ENCODE measurements around the gene AACS. TPM values are rescaled to one million over a fixed set of nuclear protein-coding genes. Genes with fewer than 3 reads are reported as not detected.

Gene AACS
- total RNA-seq, 1 experiment from 2014 or later: 20.1 TPM

GRCh38 chr12:125191361-125192087 lies 126.3 kb downstream of the AACS start:
- intact Hi-C loops (cut with micrococcal nuclease; ENCODE audit: unreplicated experiment): no loop called here
- no TSS peak for BruUV-seq (replicated peaks)
- Histone ChIP-seq H3K4me3 (ENCODE audit: low read depth, low read length, poor library complexity, severe bottlenecking) (no peak overlapping the region), H3K9me3 (ENCODE audit: low read depth, low read length, poor library complexity, severe bottlenecking) (no peaks in the 10 kb centered on the region), H3K4me1 (ENCODE audit: insufficient read depth, low read length, poor library complexity, severe bottlenecking) (peaks cover 25% of the 10 kb centered on the region), H3K27ac (ENCODE audit: low read depth, low read length, poor library complexity, severe bottlenecking) (no peak overlapping the region), H3K36me3 (ENCODE audit: insufficient read depth, low read length, poor library complexity, severe bottlenecking) (no peaks in the 10 kb centered on the region), H3K27me3 (replicated peaks; ENCODE audit: insufficient read depth, low read depth, low read length, poor library complexity) (peaks cover 34% of the 10 kb centered on the region)
- DNase-seq (ENCODE audit: low spot score): no peak
- TF ChIP-seq, protein P1, sequence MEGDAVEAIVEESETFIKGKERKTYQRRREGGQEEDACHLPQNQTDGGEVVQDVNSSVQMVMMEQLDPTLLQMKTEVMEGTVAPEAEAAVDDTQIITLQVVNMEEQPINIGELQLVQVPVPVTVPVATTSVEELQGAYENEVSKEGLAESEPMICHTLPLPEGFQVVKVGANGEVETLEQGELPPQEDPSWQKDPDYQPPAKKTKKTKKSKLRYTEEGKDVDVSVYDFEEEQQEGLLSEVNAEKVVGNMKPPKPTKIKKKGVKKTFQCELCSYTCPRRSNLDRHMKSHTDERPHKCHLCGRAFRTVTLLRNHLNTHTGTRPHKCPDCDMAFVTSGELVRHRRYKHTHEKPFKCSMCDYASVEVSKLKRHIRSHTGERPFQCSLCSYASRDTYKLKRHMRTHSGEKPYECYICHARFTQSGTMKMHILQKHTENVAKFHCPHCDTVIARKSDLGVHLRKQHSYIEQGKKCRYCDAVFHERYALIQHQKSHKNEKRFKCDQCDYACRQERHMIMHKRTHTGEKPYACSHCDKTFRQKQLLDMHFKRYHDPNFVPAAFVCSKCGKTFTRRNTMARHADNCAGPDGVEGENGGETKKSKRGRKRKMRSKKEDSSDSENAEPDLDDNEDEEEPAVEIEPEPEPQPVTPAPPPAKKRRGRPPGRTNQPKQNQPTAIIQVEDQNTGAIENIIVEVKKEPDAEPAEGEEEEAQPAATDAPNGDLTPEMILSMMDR (conservative IDR thresholded peaks at IDR 0.05; ENCODE audit: low read depth, low read length): no peak
- no peak for TF ChIP-seq EZH2 (IDR thresholded peaks at IDR 0.05; ENCODE audit: borderline replicate concordance, low read depth, low read length, poor library complexity, severe bottlenecking)
- ChIA-PET POLR2A (ENCODE audit: low non-redundant PET) (no interaction called here), CTCF (no interaction called here)

DNA sequence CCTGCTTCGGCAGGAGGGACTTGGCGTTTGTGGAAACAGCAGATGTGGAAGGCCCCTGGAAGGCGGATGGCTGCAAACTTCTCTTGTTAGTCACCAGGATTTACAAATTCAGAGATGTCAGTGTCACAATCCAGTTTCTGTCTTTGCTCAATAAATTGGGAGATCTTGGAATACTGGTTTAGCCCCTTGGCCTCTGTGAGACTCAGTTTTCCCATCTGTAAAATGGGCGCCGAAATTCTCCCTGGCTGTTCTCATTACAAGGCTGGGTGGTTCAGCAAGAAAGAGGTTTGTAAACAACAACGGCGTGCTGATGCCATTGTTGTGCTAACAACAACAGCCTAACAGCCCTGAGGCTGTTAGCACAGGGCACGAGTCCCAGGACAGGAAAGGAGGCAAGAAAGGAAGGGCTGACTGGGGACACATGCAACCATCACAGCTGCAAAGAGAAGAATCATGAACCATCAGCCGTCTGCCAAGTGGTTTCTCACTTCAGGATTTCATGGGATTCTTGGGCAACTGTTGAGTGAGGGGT lies 127.5 kb downstream of the AACS start:
- Histone ChIP-seq H3K4me1 (ENCODE audit: insufficient read depth, low read length, poor library complexity, severe bottlenecking) (peaks cover 14% of the 10 kb centered on the region), H3K4me3 (ENCODE audit: low read depth, low read length, poor library complexity, severe bottlenecking) (no peak overlapping the region), H3K27me3 (replicated peaks; ENCODE audit: insufficient read depth, low read depth, low read length, poor library complexity) (peaks cover 24% of the 10 kb centered on the region), H3K9me3 (ENCODE audit: low read depth, low read length, poor library complexity, severe bottlenecking) (no peaks in the 10 kb centered on the region), H3K27ac (ENCODE audit: low read depth, low read length, poor library complexity, severe bottlenecking) (no peak overlapping the region), H3K36me3 (ENCODE audit: insufficient read depth, low read length, poor library complexity, severe bottlenecking) (no peaks in the 10 kb centered on the region)
- BruUV-seq (replicated peaks): no TSS peak
- DNase-seq (ENCODE audit: low spot score): no peak
- POLR2A ChIA-PET (ENCODE audit: low non-redundant PET): no interaction called here
- intact Hi-C loops (cut with micrococcal nuclease; ENCODE audit: unreplicated experiment): no loop called here
- TF ChIP-seq EZH2 (IDR thresholded peaks at IDR 0.05; ENCODE audit: borderline replicate concordance, low read depth, low read length, poor library complexity, severe bottlenecking): no peak
- TF ChIP-seq, protein P1 (conservative IDR thresholded peaks at IDR 0.05; ENCODE audit: low read depth, low read length): no peak
- CTCF ChIA-PET: no interaction called here

Other genes with a start within 250 kb of the AACS start
- 61.5 and 74.6 TPM in 2 replicates for gene SCARB1, start 201.6 kb upstream of the AACS start, total RNA-seq (2021)
- 965 and 1,053 TPM in 2 replicates for gene UBC, start 150.8 kb upstream of the AACS start, total RNA-seq (2021)
- 43.9 and 57.4 TPM in 2 replicates for gene DHX37, start 76.3 kb upstream of the AACS start, total RNA-seq (2021)
- 24.1 and 26.0 TPM in 2 replicates for gene BRI3BP, start 71.8 kb upstream of the AACS start, total RNA-seq (2021)
- gene TMEM132B, start 121.0 kb downstream of the AACS start, total RNA-seq (2021): 13.3 and 17.5 TPM in 2 replicates